Activated T-cell treated with anti-CD3 and anti-CD28 coated beads for 48 hours (primary cell): ENCODE measurements around the gene PDCL2.
"Not testable (repeated sequence)": the region's sequence is repeated elsewhere in the genome, so short reads cannot be mapped to it uniquely, and the experiment has no call there.

Experiments used
- DNase-seq: peaks from one replicate; pipeline ENCODE4 v3.0.0-alpha.2; 2020; ENCODE audit warnings: low read depth

Gene PDCL2

GRCh38 chr4:55588160-55588559 is 3.9 kb downstream of the PDCL2 start:
- no peak for DNase-seq

GRCh38 chr4:55582773-55583172 is 9.3 kb downstream of the PDCL2 start:
- DNase-seq: not testable (repeated sequence)

GRCh38 chr4:55578341-55579010 is 13.6 kb downstream of the PDCL2 start:
- no peak for DNase-seq

GRCh38 chr4:55575513-55575912 is 16.5 kb downstream of the PDCL2 start:
- no peak for DNase-seq

- no peak for DNase-seq
Measured at GRCh38 chr4:55574252-55574651, 17.8 kb downstream of the PDCL2 start.

GRCh38 chr4:55571806-55572205 is 20.2 kb downstream of the PDCL2 start:
- DNase-seq: no peak

GRCh38 chr4:55568905-55569504 is 23.0 kb downstream of the PDCL2 start:
- no peak for DNase-seq

GRCh38 chr4:55561889-55562288 is 30.2 kb downstream of the PDCL2 start:
- no peak for DNase-seq

GRCh38 chr4:55560096-55560495 is 31.9 kb downstream of the PDCL2 start:
- DNase-seq: no peak

- DNase-seq: no peak
Measured at GRCh38 chr4:55554453-55555030, 37.5 kb downstream of the PDCL2 start.

GRCh38 chr4:55553441-55554201 is 38.4 kb downstream of the PDCL2 start:
- DNase-seq: no peak

GRCh38 chr4:55551964-55552363 is 40.1 kb downstream of the PDCL2 start:
- not testable (repeated sequence) for DNase-seq

GRCh38 chr4:55549888-55550287 is 42.2 kb downstream of the PDCL2 start:
- no peak for DNase-seq

- no peak for DNase-seq
Measured at GRCh38 chr4:55547918-55548317, 44.1 kb downstream of the PDCL2 start.

GRCh38 chr4:55547466-55547770 is 44.6 kb downstream of the PDCL2 start:
- DNase-seq: no peak

GRCh38 chr4:55546756-55547465 is 45.1 kb downstream of the PDCL2 start, which contains the start of gene CLOCK:
TSS of gene CLOCK (minus strand) at chr4:55546909. CDS start at chr4:55482785, 64,124 bp downstream.
- peak; percentile 78 for DNase-seq

GRCh38 chr4:55546506-55546755 is 45.6 kb downstream of the PDCL2 start:
- DNase-seq: no peak

GRCh38 chr4:55545641-55546505 is 46.2 kb downstream of the PDCL2 start:
- peak; percentile 57 for DNase-seq

- DNase-seq: no peak
Measured at GRCh38 chr4:55545151-55545550, 46.9 kb downstream of the PDCL2 start.

- no peak for DNase-seq
Measured at GRCh38 chr4:55543858-55544257, 48.2 kb downstream of the PDCL2 start.

GRCh38 chr4:55540271-55540670 is 51.8 kb downstream of the PDCL2 start:
- no peak for DNase-seq

GRCh38 chr4:55539658-55540057 is 52.4 kb downstream of the PDCL2 start:
- DNase-seq: no peak
